Nephron progenitor cell (in vitro differentiated cells): ENCODE measurements around the gene ADAT2.
A peak's percentile ranks its signal among the peaks of the same experiment; 100 is the strongest.

Experiments
- DNase-seq: peaks from one replicate; pipeline ENCODE4 v3.0.0; 2021
- H3K27ac Mint-ChIP-seq: 2 replicates; pipeline ENCODE4 v1.8.0; 2021; ENCODE audit warnings: mild to moderate bottlenecking, moderate library complexity, mixed read lengths
- H3K27me3 Mint-ChIP-seq: 2 replicates; pipeline ENCODE4 v1.8.0; 2021; ENCODE audit warnings: mild to moderate bottlenecking, low read depth, mixed read lengths; ENCODE audit not compliant: poor library complexity
- H3K36me3 Mint-ChIP-seq: 2 replicates; pipeline ENCODE4 v1.8.0; 2021; ENCODE audit warnings: low read depth, mixed read lengths
- H3K4me1 Mint-ChIP-seq: 2 replicates; pipeline ENCODE4 v1.8.0; 2021; ENCODE audit warnings: mixed read lengths
- H3K4me3 Mint-ChIP-seq: 2 replicates; pipeline ENCODE4 v1.8.0; 2021; ENCODE audit warnings: mild to moderate bottlenecking, moderate library complexity, mixed read lengths
- H3K9me3 Mint-ChIP-seq: 2 replicates; pipeline ENCODE4 v1.8.0; 2021; ENCODE audit warnings: mild to moderate bottlenecking, moderate library complexity, mixed read lengths
- TF ChIP-seq, protein P1 (sequence below): fragments of 200-600 bp; sonication (generic); IDR thresholded peaks from 2 replicates; pipeline ENCODE4 v1.5.0; 2021; ENCODE audit warnings: antibody characterized with exemption

The ADAT2 gene

GRCh38 chr6:143402721-143403336 lies 47.7 kb downstream of the ADAT2 start:
- Mint-ChIP-seq H3K27ac (no peak overlapping the region), H3K4me3 (no peak overlapping the region), H3K4me1 (peaks cover 29% of the 10 kb centered on the region), H3K27me3 (no peaks in the 10 kb centered on the region), H3K9me3 (no peaks in the 10 kb centered on the region), H3K36me3 (no peaks in the 10 kb centered on the region)
- TF ChIP-seq, protein P1, sequence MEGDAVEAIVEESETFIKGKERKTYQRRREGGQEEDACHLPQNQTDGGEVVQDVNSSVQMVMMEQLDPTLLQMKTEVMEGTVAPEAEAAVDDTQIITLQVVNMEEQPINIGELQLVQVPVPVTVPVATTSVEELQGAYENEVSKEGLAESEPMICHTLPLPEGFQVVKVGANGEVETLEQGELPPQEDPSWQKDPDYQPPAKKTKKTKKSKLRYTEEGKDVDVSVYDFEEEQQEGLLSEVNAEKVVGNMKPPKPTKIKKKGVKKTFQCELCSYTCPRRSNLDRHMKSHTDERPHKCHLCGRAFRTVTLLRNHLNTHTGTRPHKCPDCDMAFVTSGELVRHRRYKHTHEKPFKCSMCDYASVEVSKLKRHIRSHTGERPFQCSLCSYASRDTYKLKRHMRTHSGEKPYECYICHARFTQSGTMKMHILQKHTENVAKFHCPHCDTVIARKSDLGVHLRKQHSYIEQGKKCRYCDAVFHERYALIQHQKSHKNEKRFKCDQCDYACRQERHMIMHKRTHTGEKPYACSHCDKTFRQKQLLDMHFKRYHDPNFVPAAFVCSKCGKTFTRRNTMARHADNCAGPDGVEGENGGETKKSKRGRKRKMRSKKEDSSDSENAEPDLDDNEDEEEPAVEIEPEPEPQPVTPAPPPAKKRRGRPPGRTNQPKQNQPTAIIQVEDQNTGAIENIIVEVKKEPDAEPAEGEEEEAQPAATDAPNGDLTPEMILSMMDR, result no peak
- no peak for DNase-seq

- Mint-ChIP-seq H3K36me3 (no peaks in the 10 kb centered on the region), H3K27ac (no peak overlapping the region), H3K9me3 (no peaks in the 10 kb centered on the region), H3K27me3 (no peaks in the 10 kb centered on the region), H3K4me3 (no peak overlapping the region), H3K4me1 (peaks cover 39% of the 10 kb centered on the region)
- TF ChIP-seq, protein P1, result no peak
- DNase-seq, result no peak
Observed at GRCh38 chr6:143401636-143402370, 48.7 kb downstream of the ADAT2 start.

- TF ChIP-seq, protein P1, result no peak
- no peak for DNase-seq
- Mint-ChIP-seq H3K9me3 (no peaks in the 10 kb centered on the region), H3K4me1 (peaks cover 46% of the 10 kb centered on the region), H3K27ac (peak overlapping the region; percentile 17), H3K36me3 (no peaks in the 10 kb centered on the region), H3K4me3 (no peak overlapping the region), H3K27me3 (no peaks in the 10 kb centered on the region)
Observed at GRCh38 chr6:143401068-143401446, 49.4 kb downstream of the ADAT2 start.

DNA sequence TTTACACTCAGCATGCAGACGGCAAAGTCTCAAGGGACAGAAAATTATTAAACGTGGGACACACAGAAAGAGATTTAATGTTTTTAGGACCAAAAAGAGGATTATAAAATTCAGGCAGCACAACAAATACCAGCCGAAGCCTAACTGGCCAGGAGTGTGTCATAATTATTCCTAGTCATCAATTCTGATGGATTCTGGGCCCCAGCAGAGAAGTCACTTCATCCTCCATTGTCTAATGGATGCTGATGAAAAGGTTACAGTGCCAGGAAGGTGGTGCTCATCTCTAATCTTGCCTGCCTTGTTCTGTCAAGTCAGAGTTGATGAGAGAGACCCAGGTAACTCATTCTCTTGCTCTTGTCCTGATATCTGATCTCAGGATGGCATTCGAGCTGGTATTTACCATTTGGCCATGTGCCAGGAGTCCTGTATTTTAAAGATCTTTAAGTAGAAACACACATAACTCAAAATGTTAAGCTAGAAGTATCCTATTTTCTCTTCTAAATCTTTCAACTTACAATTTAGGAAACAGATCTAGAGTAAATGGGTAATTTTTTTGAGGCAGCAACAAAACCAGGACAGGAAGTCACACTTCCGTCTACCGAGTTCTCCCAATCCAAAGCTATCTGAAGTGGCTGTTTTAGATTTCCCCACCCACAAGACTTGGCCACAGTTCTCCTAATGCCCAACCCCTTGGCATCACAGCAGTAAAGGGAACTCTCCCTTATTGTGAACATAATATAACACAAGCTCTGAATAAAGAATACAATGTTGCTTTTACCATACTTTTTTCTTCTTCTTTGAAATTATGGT lies 50.0 kb downstream of the ADAT2 start:
- DNase-seq, result no peak
- no peak overlapping the region for H3K27ac Mint-ChIP-seq
- H3K27me3 Mint-ChIP-seq, result no peaks in the 10 kb centered on the region
- TF ChIP-seq, protein P1, result no peak
- H3K36me3 Mint-ChIP-seq, result no peaks in the 10 kb centered on the region
- no peak overlapping the region for H3K4me3 Mint-ChIP-seq
- no peaks in the 10 kb centered on the region for H3K9me3 Mint-ChIP-seq
- peaks cover 50% of the 10 kb centered on the region for H3K4me1 Mint-ChIP-seq

DNA sequence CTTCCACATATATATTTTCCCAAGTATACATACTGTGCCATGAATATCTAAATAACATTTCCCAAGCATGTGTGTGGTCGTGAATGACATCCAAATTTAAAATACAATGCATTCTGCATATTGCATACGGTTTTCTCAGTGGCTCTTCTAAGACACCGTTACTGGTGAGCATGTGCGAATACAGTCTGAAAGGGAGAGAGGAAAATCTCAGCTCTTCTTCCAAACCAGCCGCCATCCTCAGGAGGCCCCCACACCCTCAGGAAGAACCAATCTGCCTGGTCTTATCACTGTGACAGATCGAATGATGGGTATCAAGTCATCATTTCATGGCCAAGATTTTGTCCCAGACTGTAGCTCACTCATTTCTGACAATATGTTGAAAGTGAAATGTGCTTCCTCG lies 50.7 kb downstream of the ADAT2 start:
- DNase-seq, result no peak
- TF ChIP-seq, protein P1, result no peak
- Mint-ChIP-seq H3K36me3 (no peaks in the 10 kb centered on the region), H3K4me1 (peaks cover 50% of the 10 kb centered on the region), H3K9me3 (no peaks in the 10 kb centered on the region), H3K27me3 (no peaks in the 10 kb centered on the region), H3K27ac (no peak overlapping the region), H3K4me3 (no peak overlapping the region)
